ENCODE measurements around the gene LTK. TPM values are rescaled to one million over a fixed set of nuclear protein-coding genes. Genes with fewer than 3 reads are reported as not detected.
"Not testable (repeated sequence)": the region's sequence is repeated elsewhere in the genome, so short reads cannot be mapped to it uniquely, and the experiment has no call there.

Gene LTK
- polyA plus RNA-seq, 1 donor, result 22.8 TPM

DNA sequence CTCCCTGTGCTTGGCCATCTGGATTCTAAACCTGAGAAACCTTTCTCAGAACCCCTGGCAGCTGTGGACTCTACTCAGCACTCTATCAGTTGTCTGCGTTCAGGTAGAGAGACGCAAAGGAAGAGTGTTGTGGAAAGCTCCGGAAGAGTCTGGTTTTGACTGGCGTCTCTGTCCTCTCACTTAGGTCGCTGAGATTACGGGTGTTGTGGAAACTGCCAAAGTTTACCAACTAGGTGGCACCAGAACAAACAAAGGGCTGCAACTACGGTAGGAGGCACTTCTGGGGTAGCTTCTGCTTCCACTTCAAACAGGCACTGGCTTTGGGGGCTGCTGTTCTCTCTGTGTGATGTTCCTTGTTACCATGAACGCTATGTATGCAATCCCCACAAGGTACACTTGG is 39.2 kb downstream of the LTK start:
- DNase-seq, result no peak

GRCh38 chr15:41473418-41473817 is 40.2 kb downstream of the LTK start:
- DNase-seq, result no peak

DNA sequence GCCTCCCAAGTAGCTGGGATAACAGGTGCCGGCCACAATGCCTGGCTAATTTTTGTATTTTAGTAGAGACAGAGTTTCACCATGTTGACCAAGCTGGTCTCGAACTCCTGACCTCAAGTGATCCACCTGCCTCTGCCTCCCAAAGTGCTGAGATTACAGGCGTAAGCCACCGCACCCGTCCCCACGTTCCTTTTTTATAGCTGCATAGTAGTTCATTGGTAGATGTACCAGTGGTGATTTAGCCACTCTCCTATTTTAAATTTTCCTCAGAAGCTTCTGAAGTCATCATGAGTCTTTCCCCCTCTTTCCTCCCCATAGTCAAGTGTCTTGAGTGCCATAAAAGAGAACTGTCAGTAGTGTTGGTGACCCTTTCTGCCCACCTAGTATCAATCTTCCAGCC is 44.0 kb downstream of the LTK start:
- not testable (repeated sequence) for DNase-seq

DNA sequence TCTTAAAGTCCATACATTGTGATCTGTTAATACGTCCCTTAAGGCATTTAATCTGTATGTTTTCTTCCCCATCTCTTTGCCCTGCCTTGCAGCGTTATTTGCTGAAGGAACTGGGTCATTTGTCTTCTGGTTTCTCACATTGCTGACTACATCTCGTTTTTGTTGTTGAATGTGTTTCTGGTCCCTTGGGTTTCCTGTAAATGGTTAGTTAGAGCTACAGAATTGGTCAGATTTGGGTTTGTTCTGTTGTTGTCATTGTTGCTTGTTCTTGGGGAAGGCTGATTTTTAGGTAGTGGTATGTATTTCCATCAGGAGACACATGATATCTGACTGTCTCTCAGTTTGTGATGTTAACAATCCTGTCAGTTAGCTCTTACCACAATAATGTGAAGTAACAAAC is 46.9 kb downstream of the LTK start:
- DNase-seq, result no peak

- peak; percentile 29 for DNase-seq
These were observed 47.7 kb downstream of the LTK start for GRCh38 chr15:41465822-41466421.

- DNase-seq, result no peak
These were observed 48.6 kb downstream of the LTK start for GRCh38 chr15:41464889-41465580.

DNA sequence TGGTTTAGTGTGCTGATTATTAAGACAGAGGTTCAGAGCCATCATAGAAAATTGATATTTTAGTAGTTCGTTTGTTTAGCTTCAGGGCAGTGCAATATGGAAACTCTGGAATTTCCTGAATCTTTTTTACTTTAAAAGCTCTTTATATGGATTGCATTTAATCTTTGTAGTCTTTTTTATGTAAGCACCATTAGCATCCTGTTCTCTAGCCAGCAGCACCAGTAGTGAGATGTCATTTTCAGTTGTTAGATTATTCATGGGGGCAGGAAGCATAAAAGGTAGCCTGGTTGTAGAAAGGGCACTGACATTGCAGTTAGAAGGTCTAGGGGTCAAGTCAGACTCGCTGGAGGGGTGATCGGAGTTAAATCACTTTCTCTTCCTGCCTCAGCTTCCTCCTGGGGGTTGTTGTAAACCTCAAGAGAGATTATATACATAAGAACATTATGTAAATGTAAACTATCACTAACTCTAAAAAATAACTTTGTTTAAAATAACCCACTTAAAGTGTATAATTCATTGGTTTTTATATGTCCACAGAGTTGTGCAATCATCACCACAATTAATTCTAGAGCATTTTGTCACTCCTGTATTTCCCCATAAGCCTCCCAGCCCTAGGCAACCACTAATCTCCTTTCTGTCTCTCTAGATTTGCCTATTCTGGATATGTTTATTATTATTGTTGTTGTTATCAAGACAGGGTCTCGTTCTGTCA is 51.4 kb downstream of the LTK start:
- DNase-seq, result no peak

Other genes with a start within 250 kb of the LTK start
- gene OIP5, start 181.2 kb downstream of the LTK start, polyA plus RNA-seq (ENCODE audit: insufficient read length), result 3.4 TPM
- gene NUSAP1, start 180.9 kb downstream of the LTK start, polyA plus RNA-seq (ENCODE audit: insufficient read length), result 30.4 TPM
- 19.9 TPM for gene NDUFAF1, start 111.3 kb downstream of the LTK start, polyA plus RNA-seq (ENCODE audit: insufficient read length)
- gene RTF1, start 96.7 kb downstream of the LTK start, polyA plus RNA-seq (ENCODE audit: insufficient read length), result 46.6 TPM
- 0.90 TPM for gene ITPKA, start 20.0 kb downstream of the LTK start, polyA plus RNA-seq (ENCODE audit: insufficient read length)
- 23.8 TPM for gene RPAP1, start 30.4 kb upstream of the LTK start, polyA plus RNA-seq (ENCODE audit: insufficient read length)
- 18.5 TPM for gene TYRO3, start 45.4 kb upstream of the LTK start, polyA plus RNA-seq (ENCODE audit: insufficient read length)
- 22.0 TPM for gene MGA, start 146.6 kb upstream of the LTK start, polyA plus RNA-seq (ENCODE audit: insufficient read length)

Measured in hindlimb muscle (tissue), 1 donor.